Activated naive CD4-positive, alpha-beta T cell treated with anti-CD3 and anti-CD28 coated beads, Interleukin-2, amount 50 U/mL, for 24 hours (primary cell): ENCODE results near the gene ENG.
A peak's percentile ranks its signal among the peaks of the same experiment; 100 is the strongest.
"Not testable (repeated sequence)": the region's sequence is repeated elsewhere in the genome, so short reads cannot be mapped to it uniquely, and the experiment has no call there.

Source experiments
- H3K27ac Mint-ChIP-seq: one replicate; pipeline ENCODE4 v1.8.0; 2021; ENCODE audit warnings: mild to moderate bottlenecking, mixed read lengths
- H3K27me3 Mint-ChIP-seq: one replicate; pipeline ENCODE4 v1.8.0; 2021; ENCODE audit warnings: mixed read lengths
- H3K36me3 Mint-ChIP-seq: one replicate; pipeline ENCODE4 v1.8.0; 2021; ENCODE audit warnings: mixed read lengths
- H3K4me1 Mint-ChIP-seq: one replicate; pipeline ENCODE4 v1.8.0; 2021; ENCODE audit warnings: mixed read lengths
- H3K4me3 Mint-ChIP-seq: one replicate; pipeline ENCODE4 v1.8.0; 2021; ENCODE audit warnings: mild to moderate bottlenecking, mixed read lengths
- H3K9me3 Mint-ChIP-seq: one replicate; pipeline ENCODE4 v1.8.0; 2021; ENCODE audit warnings: mixed read lengths

The ENG gene

GRCh38 chr9:127786773-127787104, 67.7 kb downstream of the ENG start:
- Mint-ChIP-seq H3K36me3 (peaks cover 14% of the 10 kb centered on the region), H3K27me3 (no peaks in the 10 kb centered on the region), H3K4me1 (peaks cover 62% of the 10 kb centered on the region), H3K4me3 (peak overlapping the region; percentile 93), H3K9me3 (no peaks in the 10 kb centered on the region), H3K27ac (peak overlapping the region; percentile 84)

DNA sequence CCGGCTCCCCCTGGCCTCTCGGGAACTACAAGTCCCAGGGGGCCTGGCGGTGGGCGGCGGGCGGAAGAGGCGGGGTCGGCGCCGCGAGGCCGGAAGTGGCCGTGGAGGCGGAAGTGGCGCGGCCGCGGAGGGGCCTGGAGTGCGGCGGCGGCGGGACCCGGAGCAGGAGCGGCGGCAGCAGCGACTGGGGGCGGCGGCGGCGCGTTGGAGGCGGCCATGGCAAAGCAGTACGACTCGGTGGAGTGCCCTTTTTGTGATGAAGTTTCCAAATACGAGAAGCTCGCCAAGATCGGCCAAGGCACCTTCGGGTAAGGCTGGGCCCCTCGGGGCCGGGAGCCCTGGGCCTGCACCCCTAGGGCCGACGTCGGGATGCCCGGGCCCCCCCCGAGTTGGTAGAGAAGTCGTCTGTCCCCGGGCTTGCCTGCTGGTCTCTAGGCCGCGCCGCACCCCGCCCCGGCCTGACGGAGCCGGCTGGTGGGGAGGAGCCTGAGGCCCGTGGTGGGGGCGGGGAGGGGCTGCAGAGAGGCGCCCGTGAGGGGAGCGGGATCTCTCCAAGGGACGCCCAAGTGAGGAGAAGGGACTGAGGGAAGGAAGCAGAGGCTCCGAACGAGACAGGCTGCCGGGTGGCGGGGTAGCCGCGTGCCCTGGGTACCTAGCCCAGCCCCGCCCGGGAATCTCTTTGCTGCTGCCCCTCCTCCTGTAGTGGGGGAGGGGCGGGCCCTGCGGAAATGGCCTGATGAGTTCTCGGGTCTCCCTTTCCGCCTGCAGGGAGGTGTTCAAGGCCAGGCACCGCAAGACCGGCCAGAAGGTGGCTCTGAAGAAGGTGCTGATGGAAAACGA, 68.3 kb downstream of the ENG start, which contains the start of gene CDK9:
CDK9 (plus strand) TSS at position 102 of the 840 bp plus-strand sequence; CDS start at position 217, 115 bp downstream.
- H3K4me3 Mint-ChIP-seq = peak within 1 kb of the TSS; percentile 93
- H3K36me3 Mint-ChIP-seq = peaks cover 14% of the 10 kb centered on the region
- no peaks in the 10 kb centered on the region for H3K9me3 Mint-ChIP-seq
- peaks cover 68% of the 10 kb centered on the region for H3K4me1 Mint-ChIP-seq
- no peaks in the 10 kb centered on the region for H3K27me3 Mint-ChIP-seq
- peak within 1 kb of the TSS; percentile 85 for H3K27ac Mint-ChIP-seq

- Mint-ChIP-seq H3K4me3 (peak overlapping the region; percentile 93), H3K27ac (peak overlapping the region; percentile 85), H3K4me1 (peaks cover 67% of the 10 kb centered on the region), H3K27me3 (no peaks in the 10 kb centered on the region), H3K36me3 (peaks cover 13% of the 10 kb centered on the region), H3K9me3 (no peaks in the 10 kb centered on the region)
These were observed 69.2 kb downstream of the ENG start for GRCh38 chr9:127785023-127785932.

GRCh38 chr9:127783111-127784008, 71.1 kb downstream of the ENG start:
- Mint-ChIP-seq H3K4me3 (peak overlapping the region; percentile 38), H3K4me1 (peaks cover 67% of the 10 kb centered on the region), H3K36me3 (peaks cover 1% of the 10 kb centered on the region), H3K27me3 (no peaks in the 10 kb centered on the region), H3K9me3 (no peaks in the 10 kb centered on the region), H3K27ac (peak overlapping the region; percentile 97)

- Mint-ChIP-seq H3K36me3 (peaks cover 1% of the 10 kb centered on the region), H3K4me3 (peak overlapping the region; percentile 15), H3K27ac (peak overlapping the region; percentile 83), H3K4me1 (peaks cover 65% of the 10 kb centered on the region), H3K9me3 (no peaks in the 10 kb centered on the region), H3K27me3 (no peaks in the 10 kb centered on the region)
These were observed 72.7 kb downstream of the ENG start for GRCh38 chr9:127781806-127782205.

DNA sequence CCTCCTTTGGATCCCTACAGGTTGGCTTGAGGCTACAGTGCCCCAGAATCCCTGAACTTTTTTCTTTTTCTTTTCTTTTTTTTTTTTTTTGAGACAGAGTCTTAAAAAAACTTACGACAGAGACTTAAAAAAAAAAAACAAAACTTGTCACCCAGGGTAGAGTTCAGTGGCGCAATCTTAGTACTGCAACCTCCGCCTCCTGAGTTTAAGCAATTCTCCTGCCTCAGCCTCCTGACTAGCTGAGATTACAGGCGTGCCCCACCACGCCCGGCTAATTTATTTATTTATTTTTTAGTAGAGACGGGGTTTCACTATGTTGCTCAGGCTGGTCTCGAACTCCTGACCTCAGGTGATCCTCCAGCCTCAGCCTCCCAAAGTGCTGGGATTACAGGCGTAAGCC, 73.5 kb downstream of the ENG start:
- Mint-ChIP-seq H3K27ac (peak overlapping the region; percentile 17), H3K4me1 (peaks cover 69% of the 10 kb centered on the region)
- H3K4me3 Mint-ChIP-seq, H3K9me3 Mint-ChIP-seq, H3K27me3 Mint-ChIP-seq, H3K36me3 Mint-ChIP-seq: not testable (repeated sequence)

DNA sequence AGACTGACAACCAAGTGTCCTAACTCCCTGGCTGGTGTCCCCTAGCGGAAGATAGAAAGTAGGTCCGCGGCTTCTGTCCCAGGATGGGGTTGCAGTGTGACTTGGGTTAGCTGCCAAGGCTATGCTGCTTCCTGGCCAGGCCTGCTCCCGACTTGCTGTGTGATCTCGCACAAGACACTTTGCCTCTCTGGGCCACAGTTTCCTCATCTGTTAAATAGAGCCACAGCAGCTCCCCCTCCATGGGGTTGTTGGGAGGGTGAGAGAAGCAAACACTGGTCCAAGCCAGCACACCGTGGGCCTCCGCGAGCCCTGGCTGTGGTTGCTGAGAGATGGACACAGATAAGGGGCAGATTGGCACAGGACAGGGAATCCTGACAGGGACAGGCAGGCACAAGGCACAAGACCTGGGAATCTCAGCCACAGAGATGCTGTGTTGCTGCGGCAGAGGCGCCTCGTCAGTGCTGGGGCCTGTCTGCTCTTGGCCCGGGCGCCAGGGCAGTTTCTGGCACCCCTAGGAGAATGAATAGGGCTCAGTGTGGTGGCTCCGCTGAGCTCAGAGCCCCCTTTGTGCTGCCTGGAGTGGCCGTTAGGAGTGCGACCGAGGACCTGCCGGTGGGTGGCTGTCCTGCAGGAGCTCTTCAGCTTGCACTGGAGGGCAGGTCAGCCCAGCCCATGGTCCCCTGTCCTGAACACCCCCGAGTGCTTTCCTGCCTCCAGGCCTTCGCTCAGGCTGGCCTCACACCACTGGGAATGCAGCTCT, 74.2 kb downstream of the ENG start:
- Mint-ChIP-seq H3K27me3 (no peaks in the 10 kb centered on the region), H3K9me3 (no peaks in the 10 kb centered on the region), H3K36me3 (no peaks in the 10 kb centered on the region), H3K4me3 (peak overlapping the region; percentile 23), H3K27ac (peak overlapping the region; percentile 90), H3K4me1 (peaks cover 69% of the 10 kb centered on the region)

DNA sequence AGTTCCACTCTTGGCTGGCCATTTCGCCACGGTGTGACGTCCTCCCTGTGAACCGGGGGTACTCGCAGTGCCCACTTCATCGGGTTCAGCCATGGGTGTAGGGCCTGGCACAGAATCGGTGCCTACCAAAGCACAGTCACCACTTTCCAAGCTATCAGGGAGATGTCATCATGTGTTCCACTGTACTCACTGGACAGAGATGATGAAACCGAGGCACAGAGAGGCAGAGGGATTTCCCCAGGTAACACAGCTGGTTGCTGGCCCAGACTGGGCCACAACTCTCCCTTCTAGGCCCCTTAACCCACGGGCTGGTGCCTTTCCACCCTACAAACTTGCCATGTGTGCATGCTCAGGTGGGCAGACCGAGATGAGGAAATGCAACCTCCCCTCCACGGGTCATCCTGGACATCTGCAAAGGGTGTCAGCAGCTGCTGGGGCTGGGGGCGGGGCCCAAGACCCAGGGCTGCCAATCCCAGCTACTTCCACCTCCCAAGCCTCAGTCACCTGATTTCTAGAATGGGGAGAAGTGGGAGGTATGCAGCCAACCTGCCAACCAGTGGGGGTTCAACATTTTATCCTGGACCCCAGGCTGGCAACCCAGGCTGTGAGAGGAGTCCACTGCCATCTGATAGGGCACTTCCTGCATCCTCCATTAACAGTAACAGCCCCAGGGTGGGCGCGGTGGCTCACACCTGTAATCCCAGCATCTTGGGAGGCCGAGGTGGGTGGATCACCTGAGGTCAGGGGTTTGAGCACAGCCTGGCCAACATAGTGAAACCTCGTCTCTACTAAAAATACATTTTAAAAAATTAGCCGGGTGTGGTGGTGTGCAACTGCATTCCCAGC, 75.1 kb downstream of the ENG start:
- Mint-ChIP-seq H3K4me3 (peak overlapping the region; percentile 99), H3K4me1 (peaks cover 65% of the 10 kb centered on the region)

GRCh38 chr9:127778280-127779135, 76.0 kb downstream of the ENG start, which contains the start of gene SH2D3C:
SH2D3C (minus strand) TSS chr9:127778666; CDS start chr9:127778627, 39 bp downstream.
- H3K9me3 Mint-ChIP-seq = no peaks in the 10 kb centered on the region
- H3K36me3 Mint-ChIP-seq = no peaks in the 10 kb centered on the region
- no peaks in the 10 kb centered on the region for H3K27me3 Mint-ChIP-seq
- H3K27ac Mint-ChIP-seq = peak within 1 kb of the TSS; percentile 99
- peaks cover 62% of the 10 kb centered on the region for H3K4me1 Mint-ChIP-seq
- peak within 1 kb of the TSS; percentile 99 for H3K4me3 Mint-ChIP-seq

More for the DNA sequence above, 75.1 kb downstream of the ENG start:
- Mint-ChIP-seq H3K27me3 (no peaks in the 10 kb centered on the region), H3K9me3 (no peaks in the 10 kb centered on the region), H3K27ac (peak overlapping the region; percentile 99), H3K36me3 (no peaks in the 10 kb centered on the region)

- Mint-ChIP-seq H3K36me3 (no peaks in the 10 kb centered on the region), H3K9me3 (no peaks in the 10 kb centered on the region), H3K4me1 (peaks cover 56% of the 10 kb centered on the region), H3K27me3 (no peaks in the 10 kb centered on the region), H3K27ac (peak overlapping the region; percentile 99), H3K4me3 (peak overlapping the region; percentile 99)
These were observed 77.0 kb downstream of the ENG start for GRCh38 chr9:127777368-127777980.

- no peaks in the 10 kb centered on the region for H3K36me3 Mint-ChIP-seq
- peak overlapping the region; percentile 96 for H3K27ac Mint-ChIP-seq
- peak overlapping the region; percentile 99 for H3K4me3 Mint-ChIP-seq
- no peaks in the 10 kb centered on the region for H3K27me3 Mint-ChIP-seq
- peaks cover 55% of the 10 kb centered on the region for H3K4me1 Mint-ChIP-seq
- H3K9me3 Mint-ChIP-seq = no peaks in the 10 kb centered on the region
These were observed 77.6 kb downstream of the ENG start for GRCh38 chr9:127776924-127777289.

GRCh38 chr9:127776195-127776923, 78.1 kb downstream of the ENG start:
- Mint-ChIP-seq H3K36me3 (no peaks in the 10 kb centered on the region), H3K4me1 (peaks cover 55% of the 10 kb centered on the region), H3K27ac (peak overlapping the region; percentile 96), H3K9me3 (no peaks in the 10 kb centered on the region), H3K4me3 (peak overlapping the region; percentile 99), H3K27me3 (no peaks in the 10 kb centered on the region)
